GM12874 (cell line): ENCODE results near the gene NPR3.

ENCODE experiments used
- TF ChIP-seq, protein P1 (sequence below): IDR thresholded peaks from 2 replicates; pipeline ENCODE4 v1.5.1; 2011; ENCODE audit warnings: low read depth, mild to moderate bottlenecking, control low read depth, low read length, moderate library complexity; ENCODE audit not compliant: insufficient read depth

NPR3 gene

DNA sequence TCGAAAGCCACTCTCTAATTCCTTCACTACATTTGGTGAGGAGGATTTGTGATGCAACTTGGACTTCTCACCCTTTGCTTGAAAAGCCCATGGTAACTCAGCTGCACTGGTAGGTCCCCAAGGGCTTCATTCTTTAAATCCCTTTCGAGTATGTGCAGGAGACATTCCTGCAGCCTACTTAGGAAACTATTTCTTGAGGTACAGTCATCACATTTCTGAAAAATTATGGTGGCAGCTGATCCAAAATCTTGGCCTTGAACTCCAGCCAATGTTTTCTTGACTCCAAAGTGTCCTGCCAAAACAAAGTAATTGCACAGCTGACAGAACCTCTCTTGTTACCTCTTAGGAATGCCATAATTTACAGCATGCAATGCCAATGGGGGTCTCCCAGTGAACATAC, 99.7 kb downstream of the NPR3 start:
- TF ChIP-seq, protein P1, sequence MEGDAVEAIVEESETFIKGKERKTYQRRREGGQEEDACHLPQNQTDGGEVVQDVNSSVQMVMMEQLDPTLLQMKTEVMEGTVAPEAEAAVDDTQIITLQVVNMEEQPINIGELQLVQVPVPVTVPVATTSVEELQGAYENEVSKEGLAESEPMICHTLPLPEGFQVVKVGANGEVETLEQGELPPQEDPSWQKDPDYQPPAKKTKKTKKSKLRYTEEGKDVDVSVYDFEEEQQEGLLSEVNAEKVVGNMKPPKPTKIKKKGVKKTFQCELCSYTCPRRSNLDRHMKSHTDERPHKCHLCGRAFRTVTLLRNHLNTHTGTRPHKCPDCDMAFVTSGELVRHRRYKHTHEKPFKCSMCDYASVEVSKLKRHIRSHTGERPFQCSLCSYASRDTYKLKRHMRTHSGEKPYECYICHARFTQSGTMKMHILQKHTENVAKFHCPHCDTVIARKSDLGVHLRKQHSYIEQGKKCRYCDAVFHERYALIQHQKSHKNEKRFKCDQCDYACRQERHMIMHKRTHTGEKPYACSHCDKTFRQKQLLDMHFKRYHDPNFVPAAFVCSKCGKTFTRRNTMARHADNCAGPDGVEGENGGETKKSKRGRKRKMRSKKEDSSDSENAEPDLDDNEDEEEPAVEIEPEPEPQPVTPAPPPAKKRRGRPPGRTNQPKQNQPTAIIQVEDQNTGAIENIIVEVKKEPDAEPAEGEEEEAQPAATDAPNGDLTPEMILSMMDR: no peak

GRCh38 chr5:32812399-32812798, 101.3 kb downstream of the NPR3 start:
- TF ChIP-seq, protein P1: no peak

DNA sequence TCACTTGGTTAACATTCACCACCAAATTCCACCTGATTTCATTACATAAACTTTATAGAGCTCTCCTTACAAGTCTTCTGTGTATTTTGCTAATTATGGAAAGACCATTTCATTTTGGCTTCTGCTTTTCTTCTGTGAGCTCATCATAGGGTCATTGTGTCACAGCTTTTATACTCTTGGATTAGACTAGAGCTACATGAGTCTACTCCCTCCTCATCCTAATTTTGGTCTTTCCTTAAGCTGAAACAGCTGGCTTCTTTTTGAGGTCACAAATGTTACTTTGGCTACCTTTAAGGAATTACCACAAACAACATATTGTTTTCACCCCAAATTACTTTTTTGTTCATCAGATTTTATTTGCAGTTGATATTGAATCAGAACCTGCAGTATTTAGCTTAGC, 103.0 kb downstream of the NPR3 start:
- TF ChIP-seq, protein P1: no peak

GRCh38 chr5:32814620-32815019, 103.5 kb downstream of the NPR3 start:
- TF ChIP-seq, protein P1: no peak

- TF ChIP-seq, protein P1: no peak
Measured at GRCh38 chr5:32827981-32828380, 116.9 kb downstream of the NPR3 start.

DNA sequence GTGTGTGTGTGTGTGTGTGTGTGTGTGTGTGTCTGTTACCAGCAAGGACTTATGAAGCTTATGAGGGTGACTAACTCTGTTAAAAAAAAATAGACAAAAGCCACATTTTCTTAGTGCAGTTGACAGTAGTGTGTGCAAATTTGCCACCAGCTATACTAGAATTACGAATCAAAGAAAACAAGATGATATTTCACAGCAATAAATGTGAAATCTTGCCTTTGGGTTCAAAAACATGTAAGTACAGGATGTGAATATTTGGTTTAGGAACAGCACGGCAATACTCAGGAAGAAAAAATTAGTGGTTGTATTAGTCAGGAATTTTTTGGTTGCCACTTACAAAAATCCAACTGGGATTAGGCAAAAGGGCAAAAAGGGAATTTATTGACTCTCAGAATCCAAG, 117.4 kb downstream of the NPR3 start:
- TF ChIP-seq, protein P1: no peak

GRCh38 chr5:32831624-32832023, 120.5 kb downstream of the NPR3 start:
- TF ChIP-seq, protein P1: no peak

- TF ChIP-seq, protein P1: no peak
Measured at GRCh38 chr5:32833127-32833526, 122.0 kb downstream of the NPR3 start.
